NCI-H69 (cell line): ENCODE measurements around the gene NMRK2.
"Not testable (repeated sequence)": the region's sequence is repeated elsewhere in the genome, so short reads cannot be mapped to it uniquely, and the experiment has no call there.

Experiments used
- DNase-seq: peaks from one replicate; lab custom pipeline; 2025; lab: John Stamatoyannopoulos, UW

NMRK2 gene

GRCh38 chr19:3936506-3937442 lies 3.9 kb downstream of the NMRK2 start:
- no peak for DNase-seq

- not testable (repeated sequence) for DNase-seq
These were observed 5.6 kb downstream of the NMRK2 start for GRCh38 chr19:3938300-3938950.

GRCh38 chr19:3942790-3943409 lies 10.0 kb downstream of the NMRK2 start:
- DNase-seq, result no peak

GRCh38 chr19:3944018-3944721 lies 11.3 kb downstream of the NMRK2 start:
- DNase-seq, result no peak

GRCh38 chr19:3945838-3946237 lies 13.0 kb downstream of the NMRK2 start:
- DNase-seq, result no peak

GRCh38 chr19:3947316-3947933 lies 14.6 kb downstream of the NMRK2 start:
- not testable (repeated sequence) for DNase-seq

- DNase-seq, result no peak
These were observed 16.4 kb downstream of the NMRK2 start for GRCh38 chr19:3949294-3949693.

GRCh38 chr19:3949997-3950859 lies 17.4 kb downstream of the NMRK2 start:
- peak; percentile 47 for DNase-seq

- DNase-seq, result peak; percentile 43
These were observed 18.3 kb downstream of the NMRK2 start for GRCh38 chr19:3950871-3951861.

GRCh38 chr19:3952755-3953276 lies 19.9 kb downstream of the NMRK2 start:
- DNase-seq, result not testable (repeated sequence)

- no peak for DNase-seq
These were observed 21.2 kb downstream of the NMRK2 start for GRCh38 chr19:3954107-3954506.

GRCh38 chr19:3955276-3955675 lies 22.4 kb downstream of the NMRK2 start:
- DNase-seq, result not testable (repeated sequence)

GRCh38 chr19:3955688-3956087 lies 22.8 kb downstream of the NMRK2 start:
- no peak for DNase-seq

- no peak for DNase-seq
These were observed 26.2 kb downstream of the NMRK2 start for GRCh38 chr19:3958836-3959765.

- DNase-seq, result no peak
These were observed 26.9 kb downstream of the NMRK2 start for GRCh38 chr19:3959766-3960131.

- DNase-seq, result no peak
These were observed 28.1 kb downstream of the NMRK2 start for GRCh38 chr19:3961007-3961406.

- no peak for DNase-seq
These were observed 30.8 kb downstream of the NMRK2 start for GRCh38 chr19:3963458-3964255.
